GM19438 (cell line): ENCODE measurements around the gene PTPN1.
"Not testable (repeated sequence)": the region's sequence is repeated elsewhere in the genome, so short reads cannot be mapped to it uniquely, and the experiment has no call there.

Experiments
- ATAC-seq: cut with Tn5 transposase; IDR thresholded peaks from one replicate; pipeline ENCODE4 v1.9.1; 2021; ENCODE audit warnings: low read depth; ENCODE audit not compliant: unreplicated experiment

PTPN1 gene

GRCh38 chr20:50550531-50550930 is 40.3 kb downstream of the PTPN1 start:
- ATAC-seq, result no peak

GRCh38 chr20:50551288-50551687 is 41.1 kb downstream of the PTPN1 start:
- ATAC-seq, result no peak

GRCh38 chr20:50552979-50553378 is 42.8 kb downstream of the PTPN1 start:
- ATAC-seq, result no peak

- ATAC-seq, result no peak
These were observed 44.8 kb downstream of the PTPN1 start for GRCh38 chr20:50554694-50555579.

- ATAC-seq, result no peak
These were observed 45.5 kb downstream of the PTPN1 start for GRCh38 chr20:50555662-50556061.

GRCh38 chr20:50557549-50558134 is 47.5 kb downstream of the PTPN1 start:
- ATAC-seq, result no peak

- ATAC-seq, result no peak
These were observed 48.3 kb downstream of the PTPN1 start for GRCh38 chr20:50558483-50558925.

GRCh38 chr20:50559149-50559548 is 49.0 kb downstream of the PTPN1 start:
- ATAC-seq, result no peak

- ATAC-seq, result no peak
These were observed 49.9 kb downstream of the PTPN1 start for GRCh38 chr20:50559856-50560638.

- no peak for ATAC-seq
These were observed 50.7 kb downstream of the PTPN1 start for GRCh38 chr20:50560867-50561266.

- no peak for ATAC-seq
These were observed 51.3 kb downstream of the PTPN1 start for GRCh38 chr20:50561379-50562078.

GRCh38 chr20:50562262-50562701 is 52.1 kb downstream of the PTPN1 start:
- no peak for ATAC-seq

GRCh38 chr20:50563133-50563944 is 53.2 kb downstream of the PTPN1 start:
- no peak for ATAC-seq

GRCh38 chr20:50565383-50565782 is 55.2 kb downstream of the PTPN1 start:
- ATAC-seq, result no peak

GRCh38 chr20:50565871-50566270 is 55.7 kb downstream of the PTPN1 start:
- ATAC-seq, result no peak

- ATAC-seq, result no peak
These were observed 57.8 kb downstream of the PTPN1 start for GRCh38 chr20:50567860-50568548.

GRCh38 chr20:50568549-50568942 is 58.4 kb downstream of the PTPN1 start:
- no peak for ATAC-seq

GRCh38 chr20:50569487-50569863 is 59.3 kb downstream of the PTPN1 start:
- ATAC-seq, result not testable (repeated sequence)
